DMS153 treated with DMSO at 0.1 percent for 48 hours (cell line): ENCODE measurements around the gene AMZ1.

Experiments used
- DNase-seq: peaks from one replicate; lab custom pipeline; 2025; ENCODE audit not compliant: unreplicated experiment; lab: John Stamatoyannopoulos, UW

AMZ1 gene

DNA sequence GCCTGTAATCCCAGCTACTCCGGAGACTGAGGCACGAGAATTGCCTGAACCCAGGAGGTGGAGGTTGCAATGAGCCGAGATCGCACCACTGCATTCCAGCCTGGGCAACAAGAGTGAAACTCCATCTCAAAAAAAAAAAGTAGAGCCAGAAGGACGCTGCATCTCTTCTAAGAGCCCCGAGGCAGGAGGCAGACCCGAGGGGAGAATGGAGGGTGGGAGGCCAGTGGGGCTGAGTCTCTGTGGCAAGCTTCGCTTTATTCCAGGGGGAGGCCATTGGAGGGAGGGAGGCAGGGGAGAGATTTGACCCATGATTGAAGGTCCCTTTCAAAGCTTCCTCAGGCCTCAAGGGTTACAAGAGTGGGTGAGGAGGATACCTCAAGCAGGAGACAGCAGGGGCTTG, 37.6 kb upstream of the AMZ1 start:
- DNase-seq: no peak

DNA sequence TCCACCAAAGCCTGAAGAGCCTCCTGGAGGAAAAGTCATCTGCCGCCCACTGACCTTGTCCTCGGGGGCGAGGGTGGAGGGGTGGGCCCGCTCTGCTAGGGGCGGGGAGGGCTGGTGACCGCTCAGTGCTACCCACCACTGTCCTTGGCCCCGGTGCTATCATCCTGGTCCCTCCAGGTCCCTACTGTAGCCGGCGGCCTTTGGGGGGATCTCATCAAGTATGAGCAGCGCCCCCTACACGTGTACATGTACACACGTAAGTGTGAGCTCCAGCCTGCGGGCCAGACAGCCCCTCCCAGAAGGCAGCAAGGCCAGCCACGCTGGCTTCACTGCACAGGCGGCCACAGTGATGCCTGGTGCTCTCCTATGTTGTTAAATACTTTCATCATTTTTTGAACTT, 36.7 kb upstream of the AMZ1 start:
- DNase-seq: no peak

DNA sequence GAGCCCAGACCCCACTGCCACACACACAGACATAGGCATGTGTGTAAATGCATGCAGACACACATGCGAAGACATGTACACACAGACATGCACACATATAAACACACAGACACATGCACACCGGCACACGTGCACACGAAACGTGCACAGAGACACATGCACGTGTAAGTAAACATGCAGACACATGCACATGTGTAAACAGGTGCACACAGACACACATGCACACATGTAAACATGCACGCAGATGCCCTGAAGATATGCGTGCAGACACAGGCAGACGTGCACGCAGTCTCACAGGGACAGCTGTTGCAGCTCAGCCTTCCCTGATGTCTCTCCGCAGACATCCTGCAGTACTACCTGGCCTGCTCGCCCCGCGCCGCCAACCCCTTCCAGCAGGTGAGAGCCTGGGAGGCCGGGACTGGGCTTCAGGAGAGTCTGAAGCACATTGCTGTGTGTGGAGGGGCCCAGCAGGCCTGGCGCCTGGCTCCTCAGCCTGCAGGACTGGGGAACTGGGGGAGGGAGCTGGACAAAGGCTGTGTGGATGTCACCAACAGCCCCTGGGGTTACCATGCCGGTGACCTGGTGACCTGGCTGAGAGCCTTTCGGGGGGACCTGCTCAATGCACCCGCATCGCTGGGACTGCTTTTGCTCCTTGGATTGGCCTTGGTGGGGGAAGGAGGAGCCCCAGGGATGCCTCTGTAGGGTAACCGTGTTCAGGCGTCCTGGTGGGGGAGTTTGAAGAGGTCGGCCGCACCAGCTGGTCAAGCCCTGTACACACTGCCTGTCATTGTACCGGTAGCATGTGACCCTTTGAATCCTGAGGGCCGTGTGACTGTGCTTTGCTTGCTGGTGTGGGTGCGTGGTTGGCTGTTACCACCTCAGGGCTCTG, 35.9 kb upstream of the AMZ1 start:
- no peak for DNase-seq

DNA sequence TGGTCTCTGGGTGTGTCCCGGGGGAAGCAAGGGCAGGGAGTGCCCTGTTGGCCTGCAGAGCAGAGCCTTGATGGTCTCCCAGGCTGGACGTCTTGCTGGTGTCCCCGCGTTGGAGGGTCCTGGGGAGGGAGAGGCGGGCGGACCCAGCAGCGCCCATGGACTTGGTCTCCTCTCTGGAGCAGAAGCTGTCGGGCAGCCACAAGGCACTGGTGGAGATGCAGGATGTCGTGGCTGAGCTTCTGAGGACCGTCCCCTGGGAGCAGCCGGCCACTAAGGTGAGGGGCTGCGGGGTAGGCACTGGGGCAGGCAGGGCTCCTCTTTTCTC, 35.3 kb upstream of the AMZ1 start:
- DNase-seq: no peak

DNA sequence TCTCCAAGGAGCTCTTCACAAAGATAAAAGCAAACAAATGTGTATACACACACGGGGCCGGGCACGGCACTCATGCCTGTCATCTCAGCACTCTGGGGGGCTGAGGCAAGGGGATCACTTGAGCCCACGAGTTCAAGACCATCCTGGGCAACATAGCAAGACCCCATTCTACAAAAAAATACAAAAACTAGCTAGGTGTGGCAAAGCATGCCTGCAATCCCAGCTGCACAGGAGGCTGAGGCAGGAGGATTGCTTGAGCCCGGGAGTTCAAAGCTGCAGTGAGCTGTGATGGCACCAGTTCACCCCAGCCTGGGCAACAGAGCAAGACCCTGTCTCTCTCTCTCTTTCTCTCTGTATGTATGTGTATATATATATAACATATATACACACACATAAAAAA, 33.9 kb upstream of the AMZ1 start:
- no peak for DNase-seq

DNA sequence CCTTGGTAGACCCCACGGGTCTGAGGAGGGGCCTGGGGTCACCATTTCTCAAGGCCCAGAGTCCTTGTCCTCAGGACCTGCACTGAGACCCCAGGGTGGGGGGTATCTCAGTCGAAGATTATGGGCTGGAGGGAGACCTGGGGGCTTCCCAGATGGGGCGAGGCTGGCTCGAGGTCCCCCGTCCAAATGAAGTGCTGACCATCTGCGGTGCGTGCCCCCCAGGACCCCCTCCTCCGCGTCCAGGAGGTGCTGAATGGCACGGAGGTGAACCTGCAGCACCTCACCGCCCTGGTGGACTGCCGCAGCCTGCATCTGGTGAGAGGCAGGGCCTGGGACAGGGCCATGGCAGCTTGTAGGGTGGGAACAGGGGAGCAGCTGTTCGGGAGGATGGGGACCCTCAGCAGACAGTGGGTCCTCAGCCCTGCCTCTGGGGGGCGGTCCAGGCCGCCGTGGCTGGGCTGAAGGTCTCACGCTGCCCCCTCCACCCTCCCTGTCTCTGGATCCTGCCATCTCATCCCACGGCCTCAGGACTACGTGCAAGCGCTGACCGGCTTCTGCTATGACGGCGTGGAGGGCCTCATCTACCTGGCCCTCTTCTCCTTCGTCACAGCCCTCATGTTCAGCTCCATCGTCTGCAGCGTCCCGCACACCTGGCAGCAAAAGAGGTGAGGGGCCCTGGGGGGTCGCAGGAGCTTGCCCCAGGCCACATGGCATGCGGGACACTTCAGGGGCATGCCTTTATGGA, 32.0 kb upstream of the AMZ1 start:
- DNase-seq: no peak

DNA sequence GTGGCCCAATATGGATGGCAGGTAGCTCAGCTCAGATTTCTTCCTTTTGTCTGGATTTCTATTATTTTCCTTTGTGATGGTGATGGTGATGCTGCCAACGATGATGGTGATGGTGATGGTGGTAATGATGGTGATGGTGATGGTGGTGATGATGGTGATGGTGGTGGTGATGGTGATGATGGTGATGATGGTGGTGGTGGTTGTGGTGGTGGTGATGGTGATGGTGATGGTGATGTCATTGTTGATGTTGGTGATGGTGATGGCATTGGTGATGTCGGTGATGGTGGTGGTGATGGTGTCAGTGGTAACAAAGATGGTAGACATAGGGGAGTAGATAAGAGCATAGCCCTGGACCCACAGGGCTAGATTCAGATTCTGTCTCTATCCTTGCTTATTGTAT, 30.8 kb upstream of the AMZ1 start:
- no peak for DNase-seq

DNA sequence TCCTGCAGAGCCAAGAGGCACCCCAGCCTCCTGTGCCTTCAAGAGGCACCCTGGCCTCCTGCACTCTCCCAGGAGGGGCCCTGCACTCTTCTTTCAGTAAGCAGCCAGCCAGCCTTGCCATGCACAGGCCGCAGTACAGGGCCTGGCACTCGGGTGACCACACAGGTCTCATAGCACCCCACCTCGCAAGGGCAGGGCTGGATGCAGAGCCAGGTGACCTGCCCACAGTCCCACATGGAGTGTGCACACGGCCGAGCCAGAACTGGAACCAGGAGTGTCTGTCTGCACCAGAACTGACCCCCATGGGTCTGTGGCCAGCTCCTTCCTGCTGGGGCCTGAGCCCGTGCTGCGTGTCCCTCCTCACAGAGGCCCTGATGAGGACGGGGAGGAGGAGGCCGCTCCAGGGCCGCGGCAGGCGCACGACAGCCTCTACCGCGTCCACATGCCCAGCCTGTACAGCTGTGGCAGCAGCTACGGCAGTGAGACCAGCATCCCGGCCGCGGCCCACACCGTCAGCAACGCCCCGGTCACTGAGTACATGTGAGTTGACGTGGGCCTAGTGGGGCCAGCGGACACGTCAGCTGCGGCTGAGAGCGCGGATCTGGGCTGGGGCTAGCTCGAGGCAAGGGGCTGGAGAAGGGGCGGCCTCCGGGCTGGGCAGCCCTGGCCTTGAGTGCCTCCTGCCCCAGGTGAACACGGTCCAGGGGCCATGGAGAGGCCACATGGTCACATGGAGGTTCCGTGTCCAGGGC, 29.9 kb upstream of the AMZ1 start:
- no peak for DNase-seq

DNA sequence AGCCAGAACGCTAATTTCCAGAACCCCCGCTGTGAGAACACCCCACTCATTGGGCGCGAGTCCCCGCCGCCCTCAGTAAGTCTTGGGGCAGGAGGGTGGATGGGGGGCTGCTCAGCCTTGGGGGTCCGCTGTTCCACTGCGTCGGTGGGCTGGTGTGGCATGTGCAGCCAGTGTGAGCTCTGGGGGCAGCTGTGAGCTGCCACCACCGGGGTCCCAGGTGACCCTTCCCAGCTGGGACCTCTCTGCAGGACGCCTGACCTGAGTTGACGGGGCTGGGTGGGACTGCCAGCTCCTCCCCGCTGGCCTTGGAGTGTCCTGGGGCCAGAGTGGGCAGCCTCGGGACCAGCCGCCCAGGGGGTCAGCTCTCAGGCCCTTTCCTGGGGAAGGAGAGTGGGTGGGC, 29.1 kb upstream of the AMZ1 start:
- DNase-seq: no peak

DNA sequence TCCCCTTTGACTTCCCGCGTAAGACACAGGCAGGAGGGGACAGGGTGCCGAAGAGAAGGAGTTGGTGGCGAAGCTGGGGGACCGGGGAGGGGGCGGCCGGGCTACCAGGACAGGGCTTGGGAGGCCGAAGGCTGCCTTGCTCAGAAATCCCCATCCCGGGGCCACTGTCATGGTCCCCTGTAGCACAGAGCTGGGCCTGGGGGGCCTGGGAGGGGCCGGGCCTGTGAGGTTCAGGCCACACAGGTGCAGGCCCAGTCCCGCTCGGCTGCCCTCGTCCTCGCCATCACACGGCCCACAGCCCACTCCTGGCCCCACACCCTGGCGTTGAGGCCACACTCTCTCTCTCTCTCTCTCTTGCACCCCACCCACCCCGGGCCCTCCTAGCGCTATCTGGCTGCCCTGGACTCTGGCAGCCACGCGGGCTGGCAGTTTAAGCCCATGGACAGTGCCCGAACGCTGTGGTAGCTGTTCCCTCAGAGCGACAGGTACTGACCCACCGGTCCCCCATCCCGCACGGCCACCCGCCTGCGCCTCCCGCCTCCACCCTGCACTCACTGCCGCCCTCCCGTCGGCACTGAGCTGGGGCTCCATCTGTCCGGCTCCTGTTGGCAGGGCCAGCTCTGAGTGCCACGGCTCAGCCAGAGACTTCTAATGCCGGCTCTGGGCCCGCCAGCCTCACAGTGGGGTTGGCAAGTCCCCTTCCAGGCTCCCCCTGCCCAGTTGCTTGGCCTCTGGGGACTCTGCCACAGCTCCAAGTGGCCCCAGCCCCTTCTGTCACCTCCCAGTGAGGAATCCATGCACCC, 28.2 kb upstream of the AMZ1 start:
- no peak for DNase-seq

DNA sequence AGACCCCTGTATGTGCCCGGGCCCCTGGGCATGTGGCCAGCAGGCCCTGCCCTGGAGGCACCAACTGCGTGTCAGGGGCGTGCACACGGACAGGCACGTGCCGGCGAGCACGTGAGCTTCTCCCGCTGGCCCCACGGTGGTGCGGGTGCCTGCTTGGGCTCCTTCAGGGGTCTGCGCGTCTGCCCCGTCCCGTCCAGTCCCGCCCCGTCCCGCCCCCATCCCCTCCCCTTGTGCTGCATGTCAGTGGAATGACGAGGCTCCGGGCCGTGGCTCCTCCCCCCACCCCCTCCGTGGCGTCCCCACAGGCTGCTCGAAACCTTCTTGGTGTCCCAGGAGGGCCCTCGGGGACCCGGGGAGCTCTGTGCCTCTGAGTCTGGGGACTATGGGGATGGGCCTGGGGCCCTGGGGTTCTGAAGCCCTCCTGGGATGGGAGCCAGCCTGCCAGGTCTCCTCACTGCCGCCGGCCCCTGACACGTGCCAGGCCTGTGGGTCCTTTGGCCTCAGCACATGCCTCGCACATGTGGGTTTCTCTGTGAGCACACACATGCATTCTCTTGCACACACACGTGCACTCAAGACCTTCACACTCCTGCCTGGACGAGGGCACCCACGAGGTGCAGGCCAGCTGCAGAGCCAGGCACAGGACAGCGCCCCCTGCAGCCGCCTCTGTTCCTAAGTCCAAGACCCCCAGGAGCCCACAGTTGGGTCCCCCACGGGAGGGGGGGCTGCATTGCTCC, 27.5 kb upstream of the AMZ1 start:
- DNase-seq: no peak

DNA sequence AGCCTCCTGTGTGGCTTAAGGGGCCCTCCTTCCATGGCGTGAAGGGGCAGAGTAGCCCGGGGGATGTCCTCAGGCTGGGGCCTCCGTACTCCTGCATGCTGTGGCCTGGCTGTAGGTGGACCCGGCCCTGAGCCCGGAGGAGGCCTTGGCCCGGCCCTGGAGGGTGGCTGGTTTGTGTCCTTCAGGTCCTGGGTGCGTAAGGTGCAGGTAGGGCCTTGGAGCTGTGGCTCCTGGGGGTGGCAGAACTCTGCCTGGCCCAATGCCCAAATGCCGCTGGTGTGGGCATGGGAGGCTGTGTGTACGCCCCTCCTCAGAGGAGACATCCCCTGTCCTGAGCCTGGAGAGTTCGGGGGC, 26.9 kb upstream of the AMZ1 start:
- no peak for DNase-seq

DNA sequence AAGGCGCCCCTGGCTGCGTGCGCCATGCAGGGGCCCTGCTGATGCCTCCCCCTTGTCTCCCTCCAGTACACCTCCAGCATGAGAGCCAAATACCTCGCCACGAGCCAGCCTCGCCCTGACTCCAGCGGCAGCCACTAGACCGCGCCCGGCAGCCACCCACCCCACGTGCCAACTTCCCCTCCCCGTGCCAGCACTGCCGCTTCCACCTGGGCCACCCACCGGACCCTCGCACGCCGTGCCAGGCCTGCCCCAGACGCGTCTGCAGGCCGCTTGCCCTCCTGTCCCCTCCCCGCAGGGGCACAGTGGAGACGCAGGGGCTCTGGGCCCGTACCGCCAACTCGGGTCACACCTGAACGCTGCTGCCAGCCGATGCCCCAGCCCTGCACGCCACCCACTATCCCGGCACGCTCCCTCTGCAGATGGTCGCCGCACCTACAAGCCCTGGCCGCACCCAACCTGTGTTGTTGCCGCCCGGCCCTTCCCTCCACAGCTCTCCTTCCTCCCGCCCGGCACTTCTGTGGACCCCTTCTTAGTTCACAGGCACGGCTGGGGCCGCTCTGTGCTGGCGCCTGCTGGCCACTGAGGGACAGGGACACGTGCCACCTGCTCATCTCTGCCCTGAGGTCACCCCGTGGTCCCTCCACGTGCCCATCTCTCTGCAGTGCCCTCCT, 26.3 kb upstream of the AMZ1 start:
- DNase-seq: no peak

DNA sequence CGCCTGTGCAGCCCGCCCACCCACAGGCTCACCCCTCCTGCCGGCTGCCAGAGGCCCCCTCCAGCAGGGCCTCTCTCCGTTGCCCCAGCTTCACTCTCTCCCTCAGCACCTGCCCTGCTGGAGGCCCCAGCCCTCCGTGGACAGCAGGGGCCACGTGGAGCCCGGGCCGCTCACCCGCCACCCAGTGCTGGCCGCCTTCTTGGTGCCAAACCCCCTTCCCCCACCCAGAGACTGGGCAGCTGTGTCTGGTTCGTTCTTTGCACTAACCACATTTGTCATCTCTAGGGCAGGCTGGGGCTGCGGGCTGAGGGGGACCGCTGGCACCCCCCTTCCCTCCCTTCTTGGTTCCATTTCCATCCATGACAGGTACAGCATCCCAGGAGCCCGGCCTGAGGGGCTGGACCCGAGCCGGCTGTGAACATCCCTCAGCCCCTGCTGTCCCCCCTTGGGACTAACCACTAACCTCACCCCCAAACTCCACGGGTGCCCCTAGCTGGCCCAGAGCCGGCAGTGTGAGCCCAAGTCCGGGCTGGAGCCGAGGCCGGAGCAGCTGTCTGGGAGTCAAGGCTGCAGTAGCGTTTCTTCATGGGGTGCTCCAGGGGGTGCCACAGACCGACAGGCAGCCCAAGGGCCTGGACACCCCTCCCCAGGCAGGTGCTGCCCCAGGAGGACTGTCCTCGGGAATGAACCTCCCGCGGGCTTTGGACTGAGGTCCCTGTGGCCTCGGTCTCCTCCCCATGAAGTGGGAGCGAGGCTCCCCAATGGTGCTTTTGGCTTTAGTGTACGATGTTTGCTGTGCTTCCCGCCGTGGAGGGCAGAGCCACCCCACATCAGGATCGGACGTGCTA, 25.5 kb upstream of the AMZ1 start:
- DNase-seq: no peak

DNA sequence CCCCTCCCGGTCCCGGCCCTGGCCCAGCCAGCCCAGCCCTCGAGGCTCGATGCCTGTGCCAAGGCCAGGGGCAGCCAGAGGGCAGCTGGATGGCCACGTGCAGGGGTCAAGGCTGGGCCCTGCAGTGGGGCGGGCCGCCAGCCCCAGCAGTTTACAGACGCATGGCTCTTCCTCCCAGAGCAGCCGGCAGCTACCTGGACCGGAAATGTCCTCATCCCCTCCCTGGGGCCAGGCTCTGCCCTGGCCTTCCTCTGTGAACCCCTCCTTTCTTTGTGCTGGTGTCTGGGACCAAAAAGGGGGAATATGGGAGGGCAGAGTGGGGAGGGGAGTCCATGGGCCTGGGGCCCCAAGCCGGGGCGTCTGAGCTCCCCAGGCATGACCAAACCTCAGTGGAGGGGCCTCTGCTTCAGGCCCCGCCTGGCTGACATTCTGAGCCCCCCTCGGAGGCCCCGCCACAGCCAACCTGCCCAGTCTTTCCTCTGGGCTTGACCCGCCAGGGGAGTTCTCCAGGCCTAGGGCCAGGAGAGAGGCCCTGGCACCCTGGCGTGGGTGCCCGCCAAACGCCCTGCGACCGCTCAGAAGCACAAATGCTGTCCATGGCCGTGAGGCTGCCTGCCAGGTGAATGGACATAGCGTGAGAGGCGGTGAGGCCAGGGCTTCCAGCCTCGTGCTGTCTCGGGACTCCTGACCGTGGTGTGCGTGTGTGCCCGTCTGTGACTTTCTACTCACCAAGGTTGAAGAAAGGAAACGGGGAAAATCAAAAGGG, 24.7 kb upstream of the AMZ1 start:
- no peak for DNase-seq

DNA sequence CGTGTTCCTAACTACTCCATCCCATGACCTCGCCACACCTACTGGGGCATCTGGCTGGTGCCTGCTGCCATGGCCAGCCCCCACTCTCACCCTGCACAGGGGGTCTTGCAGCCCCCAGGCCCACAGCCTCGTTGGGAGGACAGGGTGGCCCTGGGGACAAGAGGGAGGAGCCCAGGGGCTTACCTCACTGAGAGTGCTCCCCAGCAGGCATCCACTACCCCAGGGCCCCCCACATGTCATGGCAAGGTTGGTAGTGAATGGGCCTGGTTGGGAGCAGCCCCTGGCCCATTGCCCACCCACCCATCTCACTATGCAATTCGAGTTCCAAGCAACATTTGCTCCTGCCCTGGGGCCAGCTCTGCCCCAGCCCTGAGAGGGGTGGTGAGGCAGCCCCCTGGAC, 24.0 kb upstream of the AMZ1 start:
- no peak for DNase-seq

DNA sequence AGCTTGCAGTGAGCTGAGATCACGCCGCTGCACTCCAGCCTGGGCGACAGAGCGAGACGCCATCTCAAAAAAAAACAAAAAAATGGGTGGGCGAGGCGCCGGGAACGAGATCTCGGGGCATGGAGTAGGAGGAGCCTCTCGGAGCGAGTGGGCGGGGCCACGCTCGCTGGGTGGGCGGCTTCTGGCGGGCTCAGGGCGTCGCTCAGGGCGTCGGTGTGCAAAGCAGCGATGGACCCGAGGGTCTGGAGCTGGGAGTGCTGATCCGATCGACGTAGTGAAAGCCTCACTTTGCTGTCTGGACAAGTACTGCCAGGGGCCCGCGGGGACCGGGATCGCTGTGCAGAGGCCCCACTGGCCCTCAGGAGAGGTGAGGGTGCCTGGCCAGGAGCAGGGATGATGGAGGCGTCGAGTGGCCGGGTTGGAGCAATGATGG, 22.6 kb upstream of the AMZ1 start:
- no peak for DNase-seq

DNA sequence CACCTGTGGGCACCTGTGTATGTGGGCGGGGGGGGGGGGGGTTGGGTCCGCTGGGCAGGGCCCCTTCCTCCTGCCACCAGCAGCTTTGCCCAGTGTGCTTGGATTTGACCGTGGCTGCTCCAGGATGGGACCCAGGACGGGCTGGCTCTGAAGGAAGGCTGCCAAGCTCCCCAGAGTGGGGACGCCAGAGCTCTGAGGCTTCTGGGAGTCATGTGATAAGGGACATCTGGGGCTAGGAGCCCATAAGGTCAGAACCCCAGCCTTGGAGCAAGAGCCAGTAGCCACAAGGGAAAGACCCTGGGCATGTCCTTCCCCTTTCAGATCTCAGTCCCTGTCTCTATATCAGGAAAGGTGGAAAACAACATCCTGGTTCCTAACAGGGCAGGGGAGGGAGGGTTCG, 21.8 kb upstream of the AMZ1 start:
- no peak for DNase-seq
